ENCODE data around the gene PRPF40B.
A peak's percentile ranks its signal among the peaks of the same experiment; 100 is the strongest.

The PRPF40B gene

GRCh38 chr12:49658276-49658675 lies 34.9 kb downstream of the PRPF40B start:
- no peak for DNase-seq
- Histone ChIP-seq H3K23ac (ENCODE audit: low read length) (no peak overlapping the region), H2AFZ (ENCODE audit: insufficient read depth, low read length, poor library complexity) (no peak overlapping the region), H4K91ac (ENCODE audit: low read depth, low read length) (no peak overlapping the region), H3K36me3 (ENCODE audit: control insufficient read depth in 1 of 2, insufficient read depth in 2 of 2, low read length in 2 of 2) (peaks cover 7 to 17% of the 10 kb centered on the region in 2 experiments), H4K8ac (ENCODE audit: low read depth, low read length) (no peak overlapping the region), H3K4me1 (ENCODE audit: control insufficient read depth in 1 of 2, insufficient read depth in 2 of 2, low read length in 2 of 2) (peaks cover 4 to 8% of the 10 kb centered on the region in 2 experiments), H2BK5ac (ENCODE audit: low read depth, low read length, poor library complexity) (no peak overlapping the region), H3K27ac (ENCODE audit: low read depth, low read length) (no peak overlapping the region), H3K18ac (ENCODE audit: low read length) (no peak overlapping the region), H3K27me3 (ENCODE audit: insufficient read depth, low read length) (no peaks in the 10 kb centered on the region), H3K4me2 (ENCODE audit: low read length) (no peak overlapping the region), H2AK5ac (ENCODE audit: low read length) (no peak overlapping the region), H3K79me1 (ENCODE audit: low read length) (peaks cover 1% of the 10 kb centered on the region), H3K4me3 (ENCODE audit: low read depth, low read length) (no peak overlapping the region), H3K4ac (ENCODE audit: low read depth, low read length) (no peak overlapping the region), H3K9ac (ENCODE audit: low read length) (no peak overlapping the region), H3K79me2 (ENCODE audit: control insufficient read depth, insufficient read depth, low read length, poor library complexity) (no peaks in the 10 kb centered on the region), H2BK120ac (ENCODE audit: insufficient read depth, low read length, poor library complexity) (no peak overlapping the region), H4K12ac (ENCODE audit: low read depth, low read length) (no peak overlapping the region), H2BK12ac (ENCODE audit: low read length) (no peak overlapping the region), H3K14ac (ENCODE audit: low read length) (no peak overlapping the region), H3K9me3 (ENCODE audit: insufficient read depth, low read depth, low read length) (no peaks in the 10 kb centered on the region)
- WGBS (ENCODE audit: extremely low coverage, insufficient coverage, insufficient read length): no CpG with 5 or more reads among the region's 13 CpGs

- no peak overlapping the region for H3K4me3 ChIP-seq (ENCODE audit: low read depth, low read length)
- H3K36me3 ChIP-seq (ENCODE audit: control insufficient read depth in 1 of 2, insufficient read depth in 2 of 2, low read length in 2 of 2): peaks cover 2 to 10% of the 10 kb centered on the region in 2 experiments
- WGBS (ENCODE audit: extremely low coverage, insufficient coverage, insufficient read length): no CpG with 5 or more reads among the region's 1 CpG
- no peak overlapping the region for H2BK5ac ChIP-seq (ENCODE audit: low read depth, low read length, poor library complexity)
- no peak overlapping the region for H3K27ac ChIP-seq (ENCODE audit: low read depth, low read length)
- peaks cover 16 to 22% of the 10 kb centered on the region in 2 experiments for H3K4me1 ChIP-seq (ENCODE audit: control insufficient read depth in 1 of 2, insufficient read depth in 2 of 2, low read length in 2 of 2)
- H3K9ac ChIP-seq (ENCODE audit: low read length): no peak overlapping the region
- H3K23ac ChIP-seq (ENCODE audit: low read length): no peak overlapping the region
- no peak overlapping the region for H2BK12ac ChIP-seq (ENCODE audit: low read length)
- peaks cover 12% of the 10 kb centered on the region for H3K79me1 ChIP-seq (ENCODE audit: low read length)
- H4K91ac ChIP-seq (ENCODE audit: low read depth, low read length): no peak overlapping the region
- no peak overlapping the region for H3K4me2 ChIP-seq (ENCODE audit: low read length)
- no peaks in the 10 kb centered on the region for H3K79me2 ChIP-seq (ENCODE audit: control insufficient read depth, insufficient read depth, low read length, poor library complexity)
- H3K9me3 ChIP-seq (ENCODE audit: insufficient read depth, low read depth, low read length): no peaks in the 10 kb centered on the region
- H3K18ac ChIP-seq (ENCODE audit: low read length): no peak overlapping the region
- H3K14ac ChIP-seq (ENCODE audit: low read length): no peak overlapping the region
- no peak overlapping the region for H4K12ac ChIP-seq (ENCODE audit: low read depth, low read length)
- no peak overlapping the region for H2BK120ac ChIP-seq (ENCODE audit: insufficient read depth, low read length, poor library complexity)
- no peak overlapping the region for H2AK5ac ChIP-seq (ENCODE audit: low read length)
- H3K27me3 ChIP-seq (ENCODE audit: insufficient read depth, low read length): no peaks in the 10 kb centered on the region
- no peak for DNase-seq
- no peak overlapping the region for H2AFZ ChIP-seq (ENCODE audit: insufficient read depth, low read length, poor library complexity)
- H3K4ac ChIP-seq (ENCODE audit: low read depth, low read length): no peak overlapping the region
- H4K8ac ChIP-seq (ENCODE audit: low read depth, low read length): no peak overlapping the region
Measured at GRCh38 chr12:49659753-49660152, 36.4 kb downstream of the PRPF40B start.

- Histone ChIP-seq H3K4me3 (ENCODE audit: low read depth, low read length) (no peak overlapping the region), H3K79me2 (ENCODE audit: control insufficient read depth, insufficient read depth, low read length, poor library complexity) (no peaks in the 10 kb centered on the region), H3K27me3 (ENCODE audit: insufficient read depth, low read length) (no peaks in the 10 kb centered on the region), H2BK5ac (ENCODE audit: low read depth, low read length, poor library complexity) (no peak overlapping the region), H2BK12ac (ENCODE audit: low read length) (no peak overlapping the region), H3K9ac (ENCODE audit: low read length) (no peak overlapping the region), H2BK120ac (ENCODE audit: insufficient read depth, low read length, poor library complexity) (no peak overlapping the region), H3K9me3 (ENCODE audit: insufficient read depth, low read depth, low read length) (no peaks in the 10 kb centered on the region), H3K79me1 (ENCODE audit: low read length) (peaks cover 12% of the 10 kb centered on the region), H3K14ac (ENCODE audit: low read length) (no peak overlapping the region), H3K23ac (ENCODE audit: low read length) (no peak overlapping the region), H4K91ac (ENCODE audit: low read depth, low read length) (no peak overlapping the region), H3K36me3 (ENCODE audit: control insufficient read depth in 1 of 2, insufficient read depth in 2 of 2, low read length in 2 of 2) (peaks cover 2 to 10% of the 10 kb centered on the region in 2 experiments), H3K27ac (ENCODE audit: low read depth, low read length) (no peak overlapping the region), H3K4ac (ENCODE audit: low read depth, low read length) (no peak overlapping the region), H3K18ac (ENCODE audit: low read length) (no peak overlapping the region), H2AK5ac (ENCODE audit: low read length) (no peak overlapping the region), H4K12ac (ENCODE audit: low read depth, low read length) (no peak overlapping the region), H3K4me2 (ENCODE audit: low read length) (no peak overlapping the region), H4K8ac (ENCODE audit: low read depth, low read length) (no peak overlapping the region), H3K4me1 (ENCODE audit: control insufficient read depth in 1 of 2, insufficient read depth in 2 of 2, low read length in 2 of 2) (peaks cover 16 to 24% of the 10 kb centered on the region in 2 experiments), H2AFZ (ENCODE audit: insufficient read depth, low read length, poor library complexity) (no peak overlapping the region)
- WGBS (ENCODE audit: extremely low coverage, insufficient coverage, insufficient read length): no CpG with 5 or more reads among the region's 3 CpGs
- DNase-seq: no peak
Measured at GRCh38 chr12:49661191-49661590, 37.8 kb downstream of the PRPF40B start.

GRCh38 chr12:49661746-49662145 lies 38.4 kb downstream of the PRPF40B start:
- no peak overlapping the region for H3K9ac ChIP-seq (ENCODE audit: low read length)
- WGBS (ENCODE audit: extremely low coverage, insufficient coverage, insufficient read length): no CpG with 5 or more reads among the region's 3 CpGs
- no peaks in the 10 kb centered on the region for H3K79me2 ChIP-seq (ENCODE audit: control insufficient read depth, insufficient read depth, low read length, poor library complexity)
- no peak overlapping the region for H2BK12ac ChIP-seq (ENCODE audit: low read length)
- peaks cover 12% of the 10 kb centered on the region for H3K79me1 ChIP-seq (ENCODE audit: low read length)
- no peak overlapping the region for H3K4ac ChIP-seq (ENCODE audit: low read depth, low read length)
- no peak overlapping the region for H4K91ac ChIP-seq (ENCODE audit: low read depth, low read length)
- no peak overlapping the region for H4K12ac ChIP-seq (ENCODE audit: low read depth, low read length)
- H2AFZ ChIP-seq (ENCODE audit: insufficient read depth, low read length, poor library complexity): no peak overlapping the region
- H3K27me3 ChIP-seq (ENCODE audit: insufficient read depth, low read length): no peaks in the 10 kb centered on the region
- no peak for DNase-seq
- peaks cover 2 to 7% of the 10 kb centered on the region in 2 experiments for H3K36me3 ChIP-seq (ENCODE audit: control insufficient read depth in 1 of 2, insufficient read depth in 2 of 2, low read length in 2 of 2)
- no peak overlapping the region for H3K14ac ChIP-seq (ENCODE audit: low read length)
- H3K23ac ChIP-seq (ENCODE audit: low read length): peak overlapping the region; percentile 41
- H2AK5ac ChIP-seq (ENCODE audit: low read length): no peak overlapping the region
- no peak overlapping the region for H2BK120ac ChIP-seq (ENCODE audit: insufficient read depth, low read length, poor library complexity)
- no peak overlapping the region for H3K4me3 ChIP-seq (ENCODE audit: low read depth, low read length)
- H3K27ac ChIP-seq (ENCODE audit: low read depth, low read length): no peak overlapping the region
- no peaks in the 10 kb centered on the region for H3K9me3 ChIP-seq (ENCODE audit: insufficient read depth, low read depth, low read length)
- no peak overlapping the region for H4K8ac ChIP-seq (ENCODE audit: low read depth, low read length)
- no peak overlapping the region for H2BK5ac ChIP-seq (ENCODE audit: low read depth, low read length, poor library complexity)
- H3K18ac ChIP-seq (ENCODE audit: low read length): no peak overlapping the region
- H3K4me1 ChIP-seq (ENCODE audit: control insufficient read depth in 1 of 2, insufficient read depth in 2 of 2, low read length in 2 of 2): peaks cover 16 to 24% of the 10 kb centered on the region in 2 experiments
- H3K4me2 ChIP-seq (ENCODE audit: low read length): no peak overlapping the region
